IMR-90 (cell line): ENCODE results near the gene TP73. TPM values are rescaled to one million over a fixed set of nuclear protein-coding genes. Genes with fewer than 3 reads are reported as not detected.

ENCODE experiments used
- ATAC-seq: fragments of 200-7000 bp; cut with Tn5 transposase; 2 replicates; pipeline ENCODE4 v1.9.1; 2020; ENCODE audit warnings: low read depth, mild to moderate bottlenecking, moderate library complexity
- BruUV-seq: library from RNA; stranded (reverse); fragments of 400-500 nt; replicated peaks from 2 replicates; lab custom pipeline; 2021; lab: Mats Ljungman, UMichigan
- CTCF ChIA-PET: fragments of 300-600 bp; formaldehyde crosslinking; extraction: SDS; loops from one replicate; lab custom pipeline; 2021; ENCODE audit warnings: antibody characterized with exemption; lab: Yijun Ruan, JAX
- POLR2A ChIA-PET: fragments of 300-600 bp; sonication (Branson Sonifier 250); formaldehyde crosslinking; loops from one replicate; lab custom pipeline; 2022; ENCODE audit warnings: antibody characterized with exemption; ENCODE audit not compliant: unreplicated experiment; lab: Charles Lee
- DNase-seq: peaks from one replicate; pipeline ENCODE4 v3.0.0; 2013
- H2AFZ ChIP-seq: replicated peaks from 2 replicates; pipeline ENCODE3; 2013; ENCODE audit warnings: low read length, mild to moderate bottlenecking; ENCODE audit not compliant: poor library complexity
- H2AK5ac ChIP-seq: 2 replicates; pipeline ENCODE4 v1.6.1; 2013; ENCODE audit warnings: low read depth, low read length, inconsistent platforms
- H2AK9ac ChIP-seq: replicated peaks from 2 replicates; pipeline ENCODE3; 2013; ENCODE audit warnings: mild to moderate bottlenecking, low read depth, low read length, moderate library complexity; ENCODE audit not compliant: poor library complexity
- H2BK120ac ChIP-seq: 2 replicates; pipeline ENCODE4 v1.6.1; 2013; ENCODE audit warnings: low read depth, low read length, inconsistent platforms
- H2BK15ac ChIP-seq: 3 replicates; pipeline ENCODE4 v1.6.1; 2013; ENCODE audit warnings: low read depth, low read length, inconsistent platforms
- H2BK20ac ChIP-seq: 2 replicates; pipeline ENCODE4 v1.6.1; 2013; ENCODE audit warnings: low read depth, mild to moderate bottlenecking, inconsistent platforms, low read length, moderate library complexity
- H2BK5ac ChIP-seq: 2 replicates; pipeline ENCODE4 v1.6.1; 2013; ENCODE audit warnings: mild to moderate bottlenecking, low read depth, low read length, inconsistent platforms; ENCODE audit not compliant: poor library complexity, severe bottlenecking
- H3K14ac ChIP-seq: replicated peaks from 2 replicates; pipeline ENCODE4 v1.6.1; 2013; ENCODE audit warnings: low read depth, low read length, inconsistent platforms
- H3K18ac ChIP-seq: 2 replicates; pipeline ENCODE4 v1.6.1; 2013; ENCODE audit warnings: low read depth, low read length, control low read depth
- H3K23ac ChIP-seq: 2 replicates; pipeline ENCODE4 v1.6.1; 2013; ENCODE audit warnings: low read depth, low read length, inconsistent platforms
- H3K27ac ChIP-seq: 2 replicates; pipeline ENCODE4 v1.5.1; 2013; ENCODE audit warnings: mild to moderate bottlenecking, control low read depth, low read length; ENCODE audit not compliant: insufficient read depth
- H3K27me3 ChIP-seq: 2 replicates; pipeline ENCODE4 v1.6.1; 2013; ENCODE audit warnings: low read length; ENCODE audit not compliant: control insufficient read depth, insufficient read depth
- H3K36me3 ChIP-seq: 2 replicates; pipeline ENCODE4 v1.6.1; 2013; ENCODE audit warnings: low read length, mixed read lengths; ENCODE audit not compliant: control insufficient read depth, insufficient read depth
- H3K4ac ChIP-seq: 2 replicates; pipeline ENCODE4 v1.6.1; 2013; ENCODE audit warnings: low read depth, low read length, inconsistent platforms
- H3K4me1 ChIP-seq: 2 replicates; pipeline ENCODE4 v1.6.1; 2013; ENCODE audit warnings: low read length, mixed read lengths; ENCODE audit not compliant: control insufficient read depth, insufficient read depth
- H3K4me2 ChIP-seq: 2 replicates; pipeline ENCODE4 v1.6.1; 2013; ENCODE audit warnings: low read depth, mild to moderate bottlenecking, control low read depth, low read length, moderate library complexity
- H3K4me3 ChIP-seq: 2 replicates; pipeline ENCODE4 v1.5.1; 2013; ENCODE audit warnings: low read depth, mild to moderate bottlenecking, control low read depth, low read length, moderate library complexity; ENCODE audit not compliant: insufficient read depth
- H3K56ac ChIP-seq: 2 replicates; pipeline ENCODE4 v1.6.1; 2013; ENCODE audit warnings: low read length, inconsistent platforms; ENCODE audit not compliant: insufficient read depth; ENCODE audit errors: extremely low read depth
- H3K79me1 ChIP-seq, 2 experiments: 2 replicates each; pipeline ENCODE4 v1.6.1; 2013; ENCODE audit warnings: low read length in 2 of 2, inconsistent platforms in 1 of 2, low read depth in 1 of 2
- H3K9ac ChIP-seq: 2 replicates; pipeline ENCODE4 v1.6.1; 2013; ENCODE audit warnings: low read depth, low read length, control low read depth
- H3K9me1 ChIP-seq: 2 replicates; pipeline ENCODE4 v1.6.1; 2013; ENCODE audit warnings: low read length, inconsistent platforms; ENCODE audit not compliant: insufficient read depth
- H3K9me3 ChIP-seq: 2 replicates; pipeline ENCODE4 v1.6.1; 2013; ENCODE audit warnings: low read length; ENCODE audit not compliant: control insufficient read depth, insufficient read depth
- H4K20me1 ChIP-seq: 2 replicates; pipeline ENCODE4 v1.6.1; 2013; ENCODE audit warnings: low read length, inconsistent platforms; ENCODE audit not compliant: insufficient read depth
- H4K5ac ChIP-seq: 2 replicates; pipeline ENCODE4 v1.6.1; 2013; ENCODE audit warnings: mild to moderate bottlenecking, low read depth, low read length, control low read depth
- H4K8ac ChIP-seq, 2 experiments: 2 replicates each; pipeline ENCODE4 v1.6.1; 2013; ENCODE audit warnings: low read depth in 2 of 2, low read length in 2 of 2, control low read depth in 1 of 2, inconsistent platforms in 1 of 2
- H4K91ac ChIP-seq: 2 replicates; pipeline ENCODE4 v1.6.1; 2013; ENCODE audit warnings: low read depth, low read length, inconsistent platforms; ENCODE audit not compliant: insufficient read depth
- CEBPB ChIP-seq: IDR thresholded peaks from 2 replicates; pipeline ENCODE4 v1.6.1; 2012; ENCODE audit warnings: low read depth, low read length, improper control_type of control experiment
- CHD1 ChIP-seq: IDR thresholded peaks from 2 replicates; pipeline ENCODE4 v1.6.1; 2012; ENCODE audit warnings: low read depth, low read length, improper control_type of control experiment
- MAFK ChIP-seq: IDR thresholded peaks from 2 replicates; pipeline ENCODE4 v1.6.1; 2012; ENCODE audit warnings: low read depth, low read length, improper control_type of control experiment
- MAZ ChIP-seq: IDR thresholded peaks from 2 replicates; pipeline ENCODE4 v1.6.1; 2012; ENCODE audit warnings: low read depth, mild to moderate bottlenecking, low read length, improper control_type of control experiment, moderate library complexity, borderline replicate concordance
- NFE2L2 ChIP-seq: fragments of 150-350 bp; IDR thresholded peaks from 2 replicates; pipeline ENCODE4 v1.6.1; 2016; ENCODE audit warnings: low read depth, mild to moderate bottlenecking, low read length
- POLR2A ChIP-seq: IDR thresholded peaks from 2 replicates; pipeline ENCODE4 v1.6.1; 2012; ENCODE audit warnings: mild to moderate bottlenecking, low read depth, low read length
- RAD21 ChIP-seq: IDR thresholded peaks from 2 replicates; pipeline ENCODE4 v1.6.1; 2012; ENCODE audit warnings: low read length, improper control_type of control experiment
- RFX5 ChIP-seq: IDR thresholded peaks from 2 replicates; pipeline ENCODE4 v1.8.0; 2012; ENCODE audit warnings: low read depth, mild to moderate bottlenecking, low read length, moderate library complexity
- SMC3 ChIP-seq: fragments of 150-350 bp; IDR thresholded peaks from 2 replicates; pipeline ENCODE4 v1.6.1; 2016; ENCODE audit warnings: low read depth, mild to moderate bottlenecking, antibody characterized with exemption, low read length, moderate library complexity
- WGBS, 2 experiments: methylation state at CpG; one replicate each; pipeline versions ENCODE4 v1.1.5 to v1.1.7; 2013; ENCODE audit warnings: missing lambda C conversion rate in 2 of 2; ENCODE audit not compliant: insufficient read length in 1 of 2; ENCODE audit errors: extremely low coverage in 2 of 2; 5-methylcytosine and 5-hydroxymethylcytosine counted together
- dilution Hi-C: fragments of 300-500 bp; cut with HindIII; formaldehyde crosslinking; loops from one replicate; pipeline ENCODE4 v1.14.3; 2018; ENCODE audit warnings: low sequenced_read_pairs; ENCODE audit not compliant: unreplicated experiment
- in situ Hi-C: fragments of 300-500 bp; cut with MboI; formaldehyde crosslinking; loops from 3 replicates; pipeline ENCODE4 v1.14.3; 2019; ENCODE audit warnings: low sequenced_read_pairs, inconsistent platforms, mixed read lengths
- intact Hi-C: fragments of 100-400 bp; cut with micrococcal nuclease; formaldehyde crosslinking; loops from 2 replicates; pipeline ENCODE4 v1.10.0; 2022
- polyA plus RNA-seq, 3 experiments: library from polyadenylated mRNA; depleted of rRNA; stranded (reverse); fragments of >200 nt; gene quantifications; 2 replicates each; pipeline ENCODE4 v1.2.3, GENCODE V29; 2012; ENCODE audit warnings: low replicate concordance in 1 of 3
- total RNA-seq: library from RNA; depleted of rRNA; stranded (reverse); fragments of >200 nt; gene quantifications from 2 replicates; pipeline ENCODE4 v1.2.3, GENCODE V29; 2012
- TF ChIP-seq, protein P1 (sequence below): fragments of 150-350 bp; IDR thresholded peaks from 2 replicates; pipeline ENCODE4 v1.6.1; 2016; ENCODE audit warnings: low read depth, mild to moderate bottlenecking, low read length, moderate library complexity, borderline replicate concordance
- TF ChIP-seq, protein P2 (sequence below): conservative IDR thresholded peaks from 2 replicates; pipeline ENCODE4 v1.5.1; 2012; ENCODE audit warnings: mild to moderate bottlenecking, low read depth, low read length, improper control_type of control experiment

Gene TP73
- total and polyA plus RNA-seq, 2 of the 4 experiments (the other 2 are of a cell fraction), result not detected

DNA sequence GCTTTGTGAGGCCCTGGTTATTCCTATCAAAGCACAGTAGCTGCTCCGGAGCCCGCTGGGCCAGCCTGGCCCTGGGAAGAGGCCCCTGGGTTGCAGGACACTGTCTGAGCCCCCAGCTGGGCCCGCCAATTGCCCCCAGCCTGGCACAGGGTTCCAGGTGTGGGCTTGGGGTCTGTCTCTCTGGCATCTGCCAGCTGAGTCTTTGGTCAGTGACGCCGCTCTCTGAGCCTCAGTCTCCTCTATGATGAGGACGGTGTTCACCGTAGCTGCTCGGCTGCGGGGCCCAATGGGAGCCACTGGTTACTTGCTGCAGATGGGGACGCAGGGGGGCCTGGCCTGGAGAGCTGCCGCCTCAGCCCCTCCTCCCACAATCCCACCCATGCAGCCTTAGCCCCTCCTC, 41.0 kb downstream of the TP73 start:
- no peak overlapping the region for H2AFZ ChIP-seq
- no TSS peak for BruUV-seq
- H3K4me3 ChIP-seq, result no peak overlapping the region
- no peak overlapping the region for H3K14ac ChIP-seq
- H4K5ac ChIP-seq, result no peak overlapping the region
- H2BK20ac ChIP-seq, result no peak overlapping the region
- H3K18ac ChIP-seq, result no peak overlapping the region
- CTCF ChIA-PET, result interaction anchor here (0.6 kb wide), 1 partner anchor 32 kb away, joined by 3 read pairs; no protein-coding TSS in a partner anchor
- H3K4me1 ChIP-seq, result no peaks in the 10 kb centered on the region
- in situ Hi-C loops (no loop called here), intact Hi-C loops (no loop called here), dilution Hi-C loops (no loop called here)
- H2BK5ac ChIP-seq, result no peak overlapping the region
- no peak overlapping the region for H3K4ac ChIP-seq
- no peak overlapping the region for H2BK120ac ChIP-seq
- no peak for ATAC-seq
- DNase-seq, result no peak
- no peak overlapping the region for H4K91ac ChIP-seq
- no peak overlapping the region for H2AK5ac ChIP-seq
- 80% methylated on average over 1 of the region's 11 CpGs; no CpG with 5 or more reads in 1 of the 2 experiments for WGBS, 2 experiments
- POLR2A ChIA-PET, result no interaction called here
- H4K8ac ChIP-seq, result no peak overlapping the region
- H3K36me3 ChIP-seq, result no peaks in the 10 kb centered on the region
- no peaks in the 10 kb centered on the region for H3K9me1 ChIP-seq
- H3K23ac ChIP-seq, result no peak overlapping the region
- H3K4me2 ChIP-seq, result no peak overlapping the region
- no peak overlapping the region for H2AK9ac ChIP-seq
- no peaks in the 10 kb centered on the region for H3K9me3 ChIP-seq
- no peak overlapping the region for H3K27ac ChIP-seq
- no peak for TF ChIP-seq CHD1
- TF ChIP-seq RAD21, result no peak
- TF ChIP-seq RFX5, result no peak
- TF ChIP-seq SMC3, result no peak
- TF ChIP-seq MAFK, result no peak
- TF ChIP-seq, protein P1, sequence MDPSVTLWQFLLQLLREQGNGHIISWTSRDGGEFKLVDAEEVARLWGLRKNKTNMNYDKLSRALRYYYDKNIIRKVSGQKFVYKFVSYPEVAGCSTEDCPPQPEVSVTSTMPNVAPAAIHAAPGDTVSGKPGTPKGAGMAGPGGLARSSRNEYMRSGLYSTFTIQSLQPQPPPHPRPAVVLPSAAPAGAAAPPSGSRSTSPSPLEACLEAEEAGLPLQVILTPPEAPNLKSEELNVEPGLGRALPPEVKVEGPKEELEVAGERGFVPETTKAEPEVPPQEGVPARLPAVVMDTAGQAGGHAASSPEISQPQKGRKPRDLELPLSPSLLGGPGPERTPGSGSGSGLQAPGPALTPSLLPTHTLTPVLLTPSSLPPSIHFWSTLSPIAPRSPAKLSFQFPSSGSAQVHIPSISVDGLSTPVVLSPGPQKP, result no peak
- TF ChIP-seq NFE2L2, result no peak
- no peak for TF ChIP-seq CEBPB
- TF ChIP-seq, protein P2, sequence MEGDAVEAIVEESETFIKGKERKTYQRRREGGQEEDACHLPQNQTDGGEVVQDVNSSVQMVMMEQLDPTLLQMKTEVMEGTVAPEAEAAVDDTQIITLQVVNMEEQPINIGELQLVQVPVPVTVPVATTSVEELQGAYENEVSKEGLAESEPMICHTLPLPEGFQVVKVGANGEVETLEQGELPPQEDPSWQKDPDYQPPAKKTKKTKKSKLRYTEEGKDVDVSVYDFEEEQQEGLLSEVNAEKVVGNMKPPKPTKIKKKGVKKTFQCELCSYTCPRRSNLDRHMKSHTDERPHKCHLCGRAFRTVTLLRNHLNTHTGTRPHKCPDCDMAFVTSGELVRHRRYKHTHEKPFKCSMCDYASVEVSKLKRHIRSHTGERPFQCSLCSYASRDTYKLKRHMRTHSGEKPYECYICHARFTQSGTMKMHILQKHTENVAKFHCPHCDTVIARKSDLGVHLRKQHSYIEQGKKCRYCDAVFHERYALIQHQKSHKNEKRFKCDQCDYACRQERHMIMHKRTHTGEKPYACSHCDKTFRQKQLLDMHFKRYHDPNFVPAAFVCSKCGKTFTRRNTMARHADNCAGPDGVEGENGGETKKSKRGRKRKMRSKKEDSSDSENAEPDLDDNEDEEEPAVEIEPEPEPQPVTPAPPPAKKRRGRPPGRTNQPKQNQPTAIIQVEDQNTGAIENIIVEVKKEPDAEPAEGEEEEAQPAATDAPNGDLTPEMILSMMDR, result no peak
- TF ChIP-seq MAZ, result no peak
- no peak for TF ChIP-seq POLR2A
- no peaks in the 10 kb centered on the region for H4K20me1 ChIP-seq
- no peak overlapping the region for H3K9ac ChIP-seq
- no peak overlapping the region for H3K56ac ChIP-seq
- no peak overlapping the region for H2BK15ac ChIP-seq
- no peaks in the 10 kb centered on the region for H3K79me1 ChIP-seq
- peaks cover 28% of the 10 kb centered on the region; the same call in 1 of the 2 replicates for H3K27me3 ChIP-seq
